Rectal smooth muscle tissue (tissue), 1 donor: Measurements from ENCODE around the gene DRC1.

Source experiments
- H3K27ac ChIP-seq: one replicate; pipeline ENCODE4 v1.7.0; 2013; ENCODE audit warnings: low read depth, low read length, inconsistent platforms
- H3K27me3 ChIP-seq: one replicate; pipeline ENCODE4 v1.7.0; 2013; ENCODE audit warnings: low read length; ENCODE audit not compliant: control insufficient read depth, insufficient read depth
- H3K36me3 ChIP-seq: one replicate; pipeline ENCODE4 v1.7.0; 2013; ENCODE audit warnings: low read length; ENCODE audit not compliant: control insufficient read depth, insufficient read depth
- H3K4me1 ChIP-seq: one replicate; pipeline ENCODE4 v1.7.0; 2013; ENCODE audit warnings: low read length; ENCODE audit not compliant: control insufficient read depth, insufficient read depth
- H3K4me3 ChIP-seq: one replicate; pipeline ENCODE4 v1.7.0; 2013; ENCODE audit warnings: low read length
- H3K9ac ChIP-seq: one replicate; pipeline ENCODE4 v1.7.0; 2013; ENCODE audit warnings: low read length

DRC1 gene

DNA sequence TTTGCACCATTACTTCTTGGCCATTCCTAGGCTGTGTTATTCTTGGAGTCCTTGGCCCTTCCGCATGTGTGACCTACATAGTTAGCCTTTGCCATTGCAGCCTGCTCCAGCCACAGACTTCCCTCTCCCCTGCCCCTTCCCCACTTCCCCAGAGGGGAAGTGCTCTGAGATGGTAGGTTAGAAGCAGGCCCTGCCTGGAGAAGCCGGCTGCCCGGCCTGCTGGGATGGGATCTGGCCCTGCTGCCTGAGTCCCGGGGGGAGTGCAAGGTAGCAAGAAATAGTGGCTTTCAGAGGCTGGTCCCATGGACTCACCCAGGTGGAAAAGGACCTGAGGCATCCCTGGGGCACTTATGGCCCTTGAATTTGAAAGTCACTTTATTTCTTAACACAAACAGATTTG lies 104.6 kb downstream of the DRC1 start:
- no peak overlapping the region for H3K9ac ChIP-seq
- H3K4me1 ChIP-seq = no peaks in the 10 kb centered on the region
- no peak overlapping the region for H3K4me3 ChIP-seq
- H3K27ac ChIP-seq = no peak overlapping the region
- H3K36me3 ChIP-seq = no peaks in the 10 kb centered on the region
- peaks cover 3% of the 10 kb centered on the region for H3K27me3 ChIP-seq
